Measurements from ENCODE around the gene SGCD.
"Not testable (repeated sequence)": the region's sequence is repeated elsewhere in the genome, so short reads cannot be mapped to it uniquely, and the experiment has no call there.

Gene SGCD

DNA sequence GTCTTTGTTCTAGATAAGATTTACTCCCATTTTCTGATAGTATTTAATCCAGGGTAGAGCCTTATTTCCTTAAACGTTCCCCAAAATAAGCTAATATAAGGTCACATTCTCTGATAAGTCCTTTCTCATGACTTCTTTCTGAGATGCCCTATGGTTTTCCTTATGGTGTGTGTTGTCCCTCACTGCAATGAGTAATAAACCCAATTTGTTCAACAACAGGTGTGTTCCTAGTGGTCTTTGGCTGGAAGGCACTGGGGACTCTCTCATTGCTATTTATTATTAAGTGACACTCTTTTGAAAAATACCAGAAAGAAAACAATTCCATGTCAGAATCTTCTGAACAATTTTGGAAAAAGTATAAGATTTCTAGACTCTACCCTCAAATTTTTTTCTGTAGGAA, 266.6 kb downstream of the SGCD start:
- DNase-seq: no peak
- H3K36me3 ChIP-seq (ENCODE audit: control insufficient read depth, insufficient read depth, low read length): no peaks in the 10 kb centered on the region
- H3K9me3 ChIP-seq (ENCODE audit: control insufficient read depth, low read length): no peaks in the 10 kb centered on the region
- no peak overlapping the region for H3K27ac ChIP-seq (ENCODE audit: insufficient read depth, low read length, poor library complexity, severe bottlenecking)
- H3K27me3 ChIP-seq (replicated peaks; ENCODE audit: control insufficient read depth, insufficient read depth, low read length, poor library complexity, severe bottlenecking): no peaks in the 10 kb centered on the region
- no peaks in the 10 kb centered on the region for H3K4me1 ChIP-seq (ENCODE audit: control insufficient read depth, insufficient read depth, low read length, poor library complexity, severe bottlenecking)
- H3K4me3 ChIP-seq (ENCODE audit: insufficient read depth, low read depth, low read length, poor library complexity, severe bottlenecking): no peak overlapping the region

GRCh38 chr5:156594406-156594805, 267.4 kb downstream of the SGCD start:
- Histone ChIP-seq H3K27ac (ENCODE audit: insufficient read depth, low read length, poor library complexity, severe bottlenecking) (no peak overlapping the region), H3K9me3 (ENCODE audit: control insufficient read depth, low read length) (no peaks in the 10 kb centered on the region), H3K36me3 (ENCODE audit: control insufficient read depth, insufficient read depth, low read length) (no peaks in the 10 kb centered on the region), H3K4me3 (ENCODE audit: insufficient read depth, low read depth, low read length, poor library complexity, severe bottlenecking) (no peak overlapping the region), H3K4me1 (ENCODE audit: control insufficient read depth, insufficient read depth, low read length, poor library complexity, severe bottlenecking) (no peaks in the 10 kb centered on the region), H3K27me3 (replicated peaks; ENCODE audit: control insufficient read depth, insufficient read depth, low read length, poor library complexity, severe bottlenecking) (no peaks in the 10 kb centered on the region)
- no peak for DNase-seq

DNA sequence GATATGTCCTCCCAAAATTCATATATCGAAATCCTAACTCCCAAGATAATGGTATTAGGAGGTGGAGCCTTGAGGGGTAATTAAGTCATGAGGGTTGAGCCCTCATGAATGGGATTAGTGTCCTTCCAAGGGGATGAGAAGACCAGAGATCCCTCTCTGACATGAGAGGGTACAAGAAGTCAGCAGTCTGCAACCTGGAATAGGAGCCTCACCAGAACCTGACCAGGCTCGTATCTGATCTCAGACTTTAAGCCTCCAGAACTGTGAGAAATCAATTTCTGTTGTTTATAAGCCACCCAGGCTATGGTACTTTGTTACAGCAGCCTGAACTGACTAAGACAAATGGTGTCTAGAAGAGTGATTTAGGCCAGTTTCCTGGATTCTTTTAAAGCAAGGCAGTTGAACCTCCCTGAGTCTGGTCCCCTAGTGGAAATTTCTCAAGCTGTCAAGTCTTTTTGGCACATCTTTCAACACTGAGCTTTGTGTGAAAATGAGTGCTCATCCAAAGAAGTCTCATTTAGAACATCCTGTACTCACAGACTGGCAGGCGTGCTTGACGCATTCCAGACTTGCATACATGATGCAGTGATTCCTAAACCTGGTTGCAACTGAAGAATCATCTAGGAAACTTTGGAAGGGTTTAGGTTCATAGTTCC, 268.3 kb downstream of the SGCD start:
- no peaks in the 10 kb centered on the region for H3K27me3 ChIP-seq (replicated peaks; ENCODE audit: control insufficient read depth, insufficient read depth, low read length, poor library complexity, severe bottlenecking)
- H3K27ac ChIP-seq (ENCODE audit: insufficient read depth, low read length, poor library complexity, severe bottlenecking): no peak overlapping the region
- DNase-seq: no peak
- no peaks in the 10 kb centered on the region for H3K9me3 ChIP-seq (ENCODE audit: control insufficient read depth, low read length)
- H3K4me1 ChIP-seq (ENCODE audit: control insufficient read depth, insufficient read depth, low read length, poor library complexity, severe bottlenecking): no peaks in the 10 kb centered on the region
- no peak overlapping the region for H3K4me3 ChIP-seq (ENCODE audit: insufficient read depth, low read depth, low read length, poor library complexity, severe bottlenecking)
- H3K36me3 ChIP-seq (ENCODE audit: control insufficient read depth, insufficient read depth, low read length): no peaks in the 10 kb centered on the region

GRCh38 chr5:156597276-156597675, 270.3 kb downstream of the SGCD start:
- Histone ChIP-seq H3K4me1 (ENCODE audit: control insufficient read depth, insufficient read depth, low read length, poor library complexity, severe bottlenecking) (no peaks in the 10 kb centered on the region), H3K27ac (ENCODE audit: insufficient read depth, low read length, poor library complexity, severe bottlenecking) (no peak overlapping the region), H3K4me3 (ENCODE audit: insufficient read depth, low read depth, low read length, poor library complexity, severe bottlenecking) (no peak overlapping the region), H3K9me3 (ENCODE audit: control insufficient read depth, low read length) (no peaks in the 10 kb centered on the region), H3K27me3 (replicated peaks; ENCODE audit: control insufficient read depth, insufficient read depth, low read length, poor library complexity, severe bottlenecking) (no peaks in the 10 kb centered on the region), H3K36me3 (ENCODE audit: control insufficient read depth, insufficient read depth, low read length) (no peaks in the 10 kb centered on the region)
- DNase-seq: no peak

- no peak overlapping the region for H3K27ac ChIP-seq (ENCODE audit: insufficient read depth, low read length, poor library complexity, severe bottlenecking)
- H3K4me3 ChIP-seq (ENCODE audit: insufficient read depth, low read depth, low read length, poor library complexity, severe bottlenecking): no peak overlapping the region
- H3K9me3 ChIP-seq (ENCODE audit: control insufficient read depth, low read length): no peaks in the 10 kb centered on the region
- no peaks in the 10 kb centered on the region for H3K27me3 ChIP-seq (replicated peaks; ENCODE audit: control insufficient read depth, insufficient read depth, low read length, poor library complexity, severe bottlenecking)
- DNase-seq: no peak
- H3K36me3 ChIP-seq (ENCODE audit: control insufficient read depth, insufficient read depth, low read length): no peaks in the 10 kb centered on the region
- H3K4me1 ChIP-seq (ENCODE audit: control insufficient read depth, insufficient read depth, low read length, poor library complexity, severe bottlenecking): no peaks in the 10 kb centered on the region
Measured at GRCh38 chr5:156598964-156599363, 272.0 kb downstream of the SGCD start.

- H3K9me3 ChIP-seq (ENCODE audit: control insufficient read depth, low read length); DNase-seq; H3K4me3 ChIP-seq (ENCODE audit: insufficient read depth, low read depth, low read length, poor library complexity, severe bottlenecking): not testable (repeated sequence)
Measured at GRCh38 chr5:156610582-156610981, 283.6 kb downstream of the SGCD start.

GRCh38 chr5:156615901-156616300, 288.9 kb downstream of the SGCD start:
- no peaks in the 10 kb centered on the region for H3K4me1 ChIP-seq (ENCODE audit: control insufficient read depth, insufficient read depth, low read length, poor library complexity, severe bottlenecking)
- no peak for DNase-seq
- no peak overlapping the region for H3K27ac ChIP-seq (ENCODE audit: insufficient read depth, low read length, poor library complexity, severe bottlenecking)
- no peaks in the 10 kb centered on the region for H3K27me3 ChIP-seq (replicated peaks; ENCODE audit: control insufficient read depth, insufficient read depth, low read length, poor library complexity, severe bottlenecking)
- no peaks in the 10 kb centered on the region for H3K36me3 ChIP-seq (ENCODE audit: control insufficient read depth, insufficient read depth, low read length)
- H3K4me3 ChIP-seq (ENCODE audit: insufficient read depth, low read depth, low read length, poor library complexity, severe bottlenecking): no peak overlapping the region
- peaks cover 8% of the 10 kb centered on the region for H3K9me3 ChIP-seq (ENCODE audit: control insufficient read depth, low read length)

More at GRCh38 chr5:156610582-156610981, 283.6 kb downstream of the SGCD start:
- H3K27me3 ChIP-seq (replicated peaks; ENCODE audit: control insufficient read depth, insufficient read depth, low read length, poor library complexity, severe bottlenecking); H3K36me3 ChIP-seq (ENCODE audit: control insufficient read depth, insufficient read depth, low read length); H3K27ac ChIP-seq (ENCODE audit: insufficient read depth, low read length, poor library complexity, severe bottlenecking); H3K4me1 ChIP-seq (ENCODE audit: control insufficient read depth, insufficient read depth, low read length, poor library complexity, severe bottlenecking): not testable (repeated sequence)

DNA sequence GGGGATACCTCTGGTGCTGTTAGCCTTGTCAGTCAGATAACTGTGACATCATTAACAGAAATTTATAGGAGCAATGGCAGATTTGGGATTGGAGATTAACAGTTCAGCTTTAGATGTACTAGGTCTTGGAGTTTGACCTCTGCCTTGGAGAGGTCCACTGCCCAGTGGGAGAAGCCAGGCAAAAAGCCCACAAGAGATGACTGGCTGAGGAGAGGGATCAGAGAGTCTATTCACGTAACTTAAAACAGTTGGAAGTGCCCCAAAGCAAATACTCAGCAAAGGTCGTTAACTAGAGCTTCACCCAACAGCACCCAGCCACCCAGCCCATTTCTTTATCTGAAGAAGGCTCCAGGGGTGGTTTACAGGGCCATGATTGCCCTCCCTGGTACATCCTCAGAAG, 290.5 kb downstream of the SGCD start:
- H3K4me1 ChIP-seq (ENCODE audit: control insufficient read depth, insufficient read depth, low read length, poor library complexity, severe bottlenecking): no peaks in the 10 kb centered on the region
- no peaks in the 10 kb centered on the region for H3K27me3 ChIP-seq (replicated peaks; ENCODE audit: control insufficient read depth, insufficient read depth, low read length, poor library complexity, severe bottlenecking)
- H3K36me3 ChIP-seq (ENCODE audit: control insufficient read depth, insufficient read depth, low read length): no peaks in the 10 kb centered on the region
- no peak overlapping the region for H3K27ac ChIP-seq (ENCODE audit: insufficient read depth, low read length, poor library complexity, severe bottlenecking)
- H3K9me3 ChIP-seq (ENCODE audit: control insufficient read depth, low read length): peaks cover under 1% of the 10 kb centered on the region
- H3K4me3 ChIP-seq (ENCODE audit: insufficient read depth, low read depth, low read length, poor library complexity, severe bottlenecking): no peak overlapping the region
- DNase-seq: no peak

GRCh38 chr5:156618601-156619000, 291.6 kb downstream of the SGCD start:
- no peaks in the 10 kb centered on the region for H3K4me1 ChIP-seq (ENCODE audit: control insufficient read depth, insufficient read depth, low read length, poor library complexity, severe bottlenecking)
- no peak for DNase-seq

DNA sequence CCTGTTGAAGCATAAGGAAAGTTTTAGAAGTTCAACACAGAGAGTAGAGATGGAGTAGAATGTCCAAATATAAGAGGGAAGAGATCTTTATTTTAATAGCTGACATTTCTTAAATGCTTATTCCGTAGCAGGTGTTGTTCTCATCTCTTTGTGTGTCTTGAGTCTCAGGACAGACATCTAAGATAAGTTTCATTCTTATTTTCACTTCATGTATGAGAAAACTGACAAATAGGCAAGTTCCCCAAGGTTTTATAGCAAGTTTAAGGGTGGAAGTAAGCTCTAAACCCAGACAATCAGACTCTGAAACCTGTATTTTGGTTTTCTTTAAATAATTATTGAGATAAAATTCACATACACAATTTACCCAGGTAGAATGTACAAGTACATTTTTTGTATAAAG, 294.8 kb downstream of the SGCD start:
- Histone ChIP-seq H3K4me3 (ENCODE audit: insufficient read depth, low read depth, low read length, poor library complexity, severe bottlenecking) (no peak overlapping the region), H3K27me3 (replicated peaks; ENCODE audit: control insufficient read depth, insufficient read depth, low read length, poor library complexity, severe bottlenecking) (no peaks in the 10 kb centered on the region), H3K36me3 (ENCODE audit: control insufficient read depth, insufficient read depth, low read length) (no peaks in the 10 kb centered on the region), H3K27ac (ENCODE audit: insufficient read depth, low read length, poor library complexity, severe bottlenecking) (no peak overlapping the region), H3K4me1 (ENCODE audit: control insufficient read depth, insufficient read depth, low read length, poor library complexity, severe bottlenecking) (no peaks in the 10 kb centered on the region), H3K9me3 (ENCODE audit: control insufficient read depth, low read length) (no peaks in the 10 kb centered on the region)
- no peak for DNase-seq

More at GRCh38 chr5:156618601-156619000, 291.6 kb downstream of the SGCD start:
- Histone ChIP-seq H3K27me3 (replicated peaks; ENCODE audit: control insufficient read depth, insufficient read depth, low read length, poor library complexity, severe bottlenecking) (no peaks in the 10 kb centered on the region), H3K4me3 (ENCODE audit: insufficient read depth, low read depth, low read length, poor library complexity, severe bottlenecking) (no peak overlapping the region), H3K27ac (ENCODE audit: insufficient read depth, low read length, poor library complexity, severe bottlenecking) (no peak overlapping the region), H3K36me3 (ENCODE audit: control insufficient read depth, insufficient read depth, low read length) (no peaks in the 10 kb centered on the region), H3K9me3 (ENCODE audit: control insufficient read depth, low read length) (no peaks in the 10 kb centered on the region)
